SK-N-SH (cell line): Measurements from ENCODE around the gene RARB. TPM values are rescaled to one million over a fixed set of nuclear protein-coding genes. Genes with fewer than 3 reads are reported as not detected.

Source experiments
- CTCF ChIA-PET: fragments of 300-600, 350-600 bp; formaldehyde crosslinking; extraction: SDS; loops from one replicate; lab custom pipeline; 2021; lab: Yijun Ruan, JAX
- POLR2A ChIA-PET: fragments of 350-600 bp; sonication (Branson Sonifier 250); formaldehyde crosslinking; extraction: SDS; loops from one replicate; lab custom pipeline; 2020; ENCODE audit warnings: antibody characterized with exemption, inconsistent platforms; lab: Yijun Ruan, JAX
- DNase-seq: peaks from one replicate; pipeline ENCODE4 v3.0.0; 2012
- H2AFZ ChIP-seq: fragments of 200-600 bp; sonication (generic); 2 replicates; pipeline ENCODE4 v1.8.1; 2016; ENCODE audit warnings: antibody characterized with exemption, mild to moderate bottlenecking, low read depth
- H3F3A ChIP-seq: fragments of 200-600 bp; sonication (generic); replicated peaks from 2 replicates; pipeline ENCODE3; 2016; ENCODE audit warnings: antibody characterized with exemption, mild to moderate bottlenecking; ENCODE audit not compliant: insufficient read depth
- H3K27ac ChIP-seq, 2 experiments: fragments of 200-500 bp in 1 of 2; fragments of 200-600 bp in 1 of 2; sonication (Bioruptor generic) in 1 of 2; sonication (generic), shearing (Covaris generic) in 1 of 2; 2 replicates each; pipeline versions ENCODE4 v1.5.1 to v1.6.1; 2014 to 2016; ENCODE audit warnings: low read depth in 2 of 2, inconsistent platforms in 1 of 2, low read length in 1 of 2, mild to moderate bottlenecking in 1 of 2, mixed read lengths in 1 of 2
- H3K27me3 ChIP-seq: fragments of 200-600 bp; sonication (generic), shearing (Covaris generic); 2 replicates; pipeline ENCODE4 v1.6.1; 2016; ENCODE audit warnings: mixed run types; ENCODE audit not compliant: insufficient read depth
- H3K36me3 ChIP-seq, 2 experiments: fragments of 200-500 bp in 1 of 2; fragments of 200-600 bp in 1 of 2; sonication (Bioruptor generic) in 1 of 2; sonication (generic) in 1 of 2; replicated peaks in 1 of 2; 2 replicates each; pipeline versions ENCODE3 to v1.5.1; 2014 to 2016; ENCODE audit warnings: low read length in 1 of 2, mild to moderate bottlenecking in 1 of 2; ENCODE audit not compliant: insufficient read depth in 2 of 2, control insufficient read depth in 1 of 2
- H3K4me1 ChIP-seq, 2 experiments: fragments of 200-500 bp in 1 of 2; fragments of 200-600 bp in 1 of 2; sonication (Bioruptor generic) in 1 of 2; sonication (generic), shearing (Covaris generic) in 1 of 2; 2 replicates each; pipeline versions ENCODE4 v1.5.1 to v1.6.1; 2014 to 2016; ENCODE audit warnings: low read depth in 1 of 2, low read length in 1 of 2, mixed run types in 1 of 2; ENCODE audit not compliant: insufficient read depth in 2 of 2, control insufficient read depth in 1 of 2
- H3K4me2 ChIP-seq: fragments of 200-600 bp; sonication (generic), shearing (Covaris generic); 2 replicates; pipeline ENCODE4 v1.6.1; 2017; ENCODE audit warnings: mixed run types
- H3K4me3 ChIP-seq, 2 experiments: fragments of 200-500 bp in 1 of 2; fragments of 200-600 bp in 1 of 2; sonication (Bioruptor generic) in 1 of 2; sonication (generic), shearing (Covaris generic) in 1 of 2; 2 replicates each; pipeline versions ENCODE4 v1.5.1 to v1.8.1; 2014 to 2016; ENCODE audit warnings: low read depth in 2 of 2, inconsistent platforms in 1 of 2, low read length in 1 of 2, mild to moderate bottlenecking in 1 of 2, mixed read lengths in 1 of 2, moderate library complexity in 1 of 2
- H3K79me2 ChIP-seq: fragments of 200-600 bp; sonication (generic); 2 replicates; pipeline ENCODE4 v1.8.1; 2017; ENCODE audit warnings: mild to moderate bottlenecking; ENCODE audit not compliant: insufficient read depth
- H3K9ac ChIP-seq: fragments of 200-600 bp; sonication (generic); 2 replicates; pipeline ENCODE4 v1.6.1; 2017; ENCODE audit warnings: mixed run types
- H3K9me2 ChIP-seq: fragments of 200-600 bp; sonication (generic); 2 replicates; pipeline ENCODE4 v1.6.1; 2017; ENCODE audit warnings: mixed run types
- H3K9me3 ChIP-seq: fragments of 200-600 bp; sonication (generic); 2 replicates; pipeline ENCODE4 v1.6.1; 2017; ENCODE audit warnings: mixed run types, mild to moderate bottlenecking, moderate library complexity
- H4K20me1 ChIP-seq: fragments of 200-600 bp; sonication (generic); 2 replicates; pipeline ENCODE4 v1.6.1; 2017; ENCODE audit warnings: mild to moderate bottlenecking, mixed run types; ENCODE audit not compliant: insufficient read depth
- EZH2phosphoT487 ChIP-seq: fragments of 200-600 bp; sonication (generic); IDR thresholded peaks from 2 replicates; pipeline ENCODE4 v1.6.1; 2017; ENCODE audit warnings: low read depth, mixed run types, mild to moderate bottlenecking, antibody characterized with exemption, moderate library complexity, borderline replicate concordance
- FOSL2 ChIP-seq: IDR thresholded peaks from 2 replicates; pipeline ENCODE4 v1.4.0; 2012; ENCODE audit warnings: low read depth, mild to moderate bottlenecking, moderate library complexity, borderline replicate concordance
- FOXJ3 ChIP-seq: sonication (generic); formaldehyde crosslinking; IDR thresholded peaks from 2 replicates; pipeline ENCODE4 v1.5.1; 2020; ENCODE audit warnings: mild to moderate bottlenecking, missing genetic modification reagents
- FOXM1 ChIP-seq: IDR thresholded peaks from 2 replicates; pipeline ENCODE4 v1.4.0; 2012; ENCODE audit warnings: low read depth, mild to moderate bottlenecking
- GATA2 ChIP-seq: sonication (generic); formaldehyde crosslinking; IDR thresholded peaks from 2 replicates; pipeline ENCODE4 v1.5.0; 2020; ENCODE audit warnings: mild to moderate bottlenecking, missing genetic modification reagents
- JUND ChIP-seq: IDR thresholded peaks from 2 replicates; pipeline ENCODE4 v1.4.0; 2012
- MXI1 ChIP-seq: IDR thresholded peaks from 2 replicates; pipeline ENCODE4 v1.6.1; 2012; ENCODE audit warnings: mild to moderate bottlenecking, low read depth, low read length, improper control_type of control experiment
- NRF1 ChIP-seq: IDR thresholded peaks from 2 replicates; pipeline ENCODE4 v1.6.1; 2012; ENCODE audit warnings: low read depth, mild to moderate bottlenecking, low read length
- POLR2AphosphoS5 ChIP-seq: IDR thresholded peaks from 2 replicates; pipeline ENCODE4 v1.6.1; 2012; ENCODE audit warnings: low read depth, low read length
- RAD21 ChIP-seq: IDR thresholded peaks from 2 replicates; pipeline ENCODE4 v1.6.1; 2012; ENCODE audit warnings: mild to moderate bottlenecking, low read length
- RCOR1 ChIP-seq: fragments of 150-350 bp; IDR thresholded peaks from 2 replicates; pipeline ENCODE4 v1.6.1; 2017; ENCODE audit warnings: antibody characterized with exemption, low read length
- REST ChIP-seq: IDR thresholded peaks from 2 replicates; pipeline ENCODE4 v1.6.1; 2012; ENCODE audit warnings: mild to moderate bottlenecking, low read depth, low read length, moderate library complexity
- RXRA ChIP-seq: IDR thresholded peaks from 2 replicates; pipeline ENCODE4 v1.4.0; 2012; ENCODE audit warnings: low read depth, mild to moderate bottlenecking, borderline replicate concordance
- TCF12 ChIP-seq: IDR thresholded peaks from 2 replicates; pipeline ENCODE4 v1.4.0; 2012
- YY1 ChIP-seq: IDR thresholded peaks from 2 replicates; pipeline ENCODE4 v1.4.0; 2012; ENCODE audit warnings: low read depth, mild to moderate bottlenecking
- WGBS: methylation state at CpG from one replicate; pipeline ENCODE4 v1.1.6; 2017; ENCODE audit warnings: low lambda C conversion rate; 5-methylcytosine and 5-hydroxymethylcytosine counted together
- polyA plus RNA-seq, 3 experiments: library from polyadenylated mRNA; depleted of rRNA; stranded (reverse); fragments of >200 nt; gene quantifications; 2 replicates each; pipeline ENCODE4 v1.2.3, GENCODE V29; 2012

The RARB gene
- polyA plus RNA-seq, 1 of the 3 experiments (the other 2 are of a cell fraction), result 10.7 TPM

- CTCF ChIA-PET, result no interaction called here
Observed at GRCh38 chr3:25412269-25412668, 15.8 kb upstream of the RARB start.

GRCh38 chr3:25416176-25416575 lies 11.9 kb upstream of the RARB start:
- ChIA-PET POLR2A (no interaction called here), CTCF (interaction anchor here (0.9 kb wide), 1 partner anchor 66 kb away, joined by 4 read pairs; no protein-coding TSS in a partner anchor)
- H2AFZ ChIP-seq, result no peak overlapping the region
- H3K9me2 ChIP-seq, result no peaks in the 10 kb centered on the region
- 88% methylated on average over 6 of the region's 6 CpGs for WGBS
- H3K4me3 ChIP-seq, result no peak overlapping the region
- no peaks in the 10 kb centered on the region for H3F3A ChIP-seq
- H3K27ac ChIP-seq, result no peak overlapping the region
- H3K9me3 ChIP-seq, result no peaks in the 10 kb centered on the region
- H4K20me1 ChIP-seq, result no peaks in the 10 kb centered on the region
- H3K4me1 ChIP-seq, result no peaks in the 10 kb centered on the region
- no peaks in the 10 kb centered on the region for H3K27me3 ChIP-seq
- no peak overlapping the region for H3K9ac ChIP-seq
- no peak for TF ChIP-seq MXI1
- no peak for TF ChIP-seq RAD21
- TF ChIP-seq JUND, result no peak
- no peak for TF ChIP-seq FOXJ3 (CRISPR knock-in tag)
- TF ChIP-seq POLR2AphosphoS5, result no peak
- no peak for TF ChIP-seq FOXM1
- TF ChIP-seq REST, result no peak
- no peak for TF ChIP-seq FOSL2
- no peak for TF ChIP-seq GATA2
- no peak for TF ChIP-seq TCF12
- no peak for TF ChIP-seq YY1
- DNase-seq, result no peak
- no peaks in the 10 kb centered on the region for H3K36me3 ChIP-seq
- no peak overlapping the region for H3K4me2 ChIP-seq
- no peaks in the 10 kb centered on the region for H3K79me2 ChIP-seq

More at GRCh38 chr3:25412269-25412668, 15.8 kb upstream of the RARB start:
- TF ChIP-seq FOSL2, result peak; percentile 23; the same call in 1 of the 2 replicates
- TF ChIP-seq RCOR1, result no peak
- TF ChIP-seq NRF1, result no peak
- peak; percentile 30 for TF ChIP-seq JUND
- TF ChIP-seq MXI1, result no peak
- no peak for TF ChIP-seq EZH2phosphoT487
- TF ChIP-seq RXRA, result no peak
- TF ChIP-seq, all 33 proteins: peak for 2
- DNase-seq, result no peak
- no peaks in the 10 kb centered on the region for H4K20me1 ChIP-seq
- H3K4me1 ChIP-seq, result no peaks in the 10 kb centered on the region
- H2AFZ ChIP-seq, result 0 out of 2 replicates have a peak overlapping the region, but pooled peaks have one; percentile 47
- no peaks in the 10 kb centered on the region for H3K9me2 ChIP-seq
- no peaks in the 10 kb centered on the region for H3K27me3 ChIP-seq
- H3K79me2 ChIP-seq, result no peaks in the 10 kb centered on the region
- H3K9ac ChIP-seq, result no peak overlapping the region
- no peaks in the 10 kb centered on the region for H3F3A ChIP-seq
- H3K9me3 ChIP-seq, result no peaks in the 10 kb centered on the region
- no peaks in the 10 kb centered on the region for H3K36me3 ChIP-seq
- no peak overlapping the region for H3K4me2 ChIP-seq
- POLR2A ChIA-PET, result no interaction called here
- no peak overlapping the region for H3K4me3 ChIP-seq
- no peak overlapping the region for H3K27ac ChIP-seq
